Measurements from ENCODE around the gene FAM120B. TPM values are rescaled to one million over a fixed set of nuclear protein-coding genes. Genes with fewer than 3 reads are reported as not detected.

Gene FAM120B
- total and polyA plus RNA-seq, 2 of the 4 experiments (the other 2 are of a cell fraction): 15.3 to 28.0 TPM

- H2AK5ac ChIP-seq (ENCODE audit: low read depth, low read length): no peak overlapping the region
- H3K23ac ChIP-seq (ENCODE audit: low read depth, low read length): no peak overlapping the region
- H2AFZ ChIP-seq (replicated peaks; ENCODE audit: low read length, poor library complexity): no peak overlapping the region
- no peaks in the 10 kb centered on the region for H4K20me1 ChIP-seq (ENCODE audit: insufficient read depth, low read length)
- no peak overlapping the region for H3K14ac ChIP-seq (replicated peaks; ENCODE audit: low read depth, low read length)
- no peak overlapping the region for H4K5ac ChIP-seq (ENCODE audit: low read depth, low read length)
- no peak overlapping the region for H2AK9ac ChIP-seq (replicated peaks; ENCODE audit: low read depth, low read length, poor library complexity)
- no peak overlapping the region for H3K4me3 ChIP-seq (ENCODE audit: insufficient read depth, low read depth, low read length)
- CTCF ChIA-PET: no interaction called here
- H4K8ac ChIP-seq (ENCODE audit: low read depth in 2 of 2, low read length in 2 of 2): no peak overlapping the region
- H3K4me1 ChIP-seq (ENCODE audit: control insufficient read depth, insufficient read depth, low read length): no peaks in the 10 kb centered on the region; the same call in 1 of the 2 replicates
- no peak overlapping the region for H2BK15ac ChIP-seq (ENCODE audit: low read depth, low read length)
- WGBS, 2 experiments (ENCODE audit: extremely low coverage in 2 of 2, insufficient read length in 1 of 2): no CpG with 5 or more reads among the region's 2 CpGs
- dilution Hi-C loops (cut with HindIII; ENCODE audit: low sequenced_read_pairs, unreplicated experiment) (no loop called here), in situ Hi-C loops (cut with MboI; ENCODE audit: low sequenced_read_pairs) (no loop called here), intact Hi-C loops (cut with micrococcal nuclease) (no loop called here)
- no peaks in the 10 kb centered on the region for H3K36me3 ChIP-seq (ENCODE audit: control insufficient read depth, insufficient read depth, low read length)
- H4K91ac ChIP-seq (ENCODE audit: insufficient read depth, low read depth, low read length): no peak overlapping the region
- H2BK20ac ChIP-seq (ENCODE audit: low read depth, low read length): no peak overlapping the region
- no TSS peak for BruUV-seq (replicated peaks)
- TF ChIP-seq RAD21 (IDR thresholded peaks at IDR 0.05; ENCODE audit: low read length) (no peak), SMC3 (IDR thresholded peaks at IDR 0.05; ENCODE audit: low read depth, low read length) (no peak)
- TF ChIP-seq, protein P1, sequence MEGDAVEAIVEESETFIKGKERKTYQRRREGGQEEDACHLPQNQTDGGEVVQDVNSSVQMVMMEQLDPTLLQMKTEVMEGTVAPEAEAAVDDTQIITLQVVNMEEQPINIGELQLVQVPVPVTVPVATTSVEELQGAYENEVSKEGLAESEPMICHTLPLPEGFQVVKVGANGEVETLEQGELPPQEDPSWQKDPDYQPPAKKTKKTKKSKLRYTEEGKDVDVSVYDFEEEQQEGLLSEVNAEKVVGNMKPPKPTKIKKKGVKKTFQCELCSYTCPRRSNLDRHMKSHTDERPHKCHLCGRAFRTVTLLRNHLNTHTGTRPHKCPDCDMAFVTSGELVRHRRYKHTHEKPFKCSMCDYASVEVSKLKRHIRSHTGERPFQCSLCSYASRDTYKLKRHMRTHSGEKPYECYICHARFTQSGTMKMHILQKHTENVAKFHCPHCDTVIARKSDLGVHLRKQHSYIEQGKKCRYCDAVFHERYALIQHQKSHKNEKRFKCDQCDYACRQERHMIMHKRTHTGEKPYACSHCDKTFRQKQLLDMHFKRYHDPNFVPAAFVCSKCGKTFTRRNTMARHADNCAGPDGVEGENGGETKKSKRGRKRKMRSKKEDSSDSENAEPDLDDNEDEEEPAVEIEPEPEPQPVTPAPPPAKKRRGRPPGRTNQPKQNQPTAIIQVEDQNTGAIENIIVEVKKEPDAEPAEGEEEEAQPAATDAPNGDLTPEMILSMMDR (conservative IDR thresholded peaks at IDR 0.05; ENCODE audit: low read depth, low read length): no peak
- peaks cover 52% of the 10 kb centered on the region for H3K27me3 ChIP-seq (ENCODE audit: control insufficient read depth, insufficient read depth, low read length)
- no peak overlapping the region for H3K4ac ChIP-seq (ENCODE audit: low read depth, low read length)
- POLR2A ChIA-PET (ENCODE audit: unreplicated experiment): no interaction called here
- H2BK120ac ChIP-seq (ENCODE audit: low read depth, low read length): no peak overlapping the region
- H3K79me1 ChIP-seq (ENCODE audit: low read depth in 1 of 2, low read length in 2 of 2): no peaks in the 10 kb centered on the region
- ATAC-seq (ENCODE audit: low read depth) (no peak), DNase-seq (no peak)
- H3K9me1 ChIP-seq (ENCODE audit: insufficient read depth, low read length): no peaks in the 10 kb centered on the region
- no peak overlapping the region for H2BK5ac ChIP-seq (ENCODE audit: low read depth, low read length, poor library complexity, severe bottlenecking)
- H3K18ac ChIP-seq (ENCODE audit: low read depth, low read length): no peak overlapping the region
- H3K27ac ChIP-seq (ENCODE audit: insufficient read depth, low read length): no peak overlapping the region
- no peak overlapping the region for H3K9ac ChIP-seq (ENCODE audit: low read depth, low read length)
- H3K56ac ChIP-seq (ENCODE audit: extremely low read depth, insufficient read depth, low read length): no peak overlapping the region
- no peaks in the 10 kb centered on the region for H3K9me3 ChIP-seq (ENCODE audit: control insufficient read depth, insufficient read depth, low read length)
- H3K4me2 ChIP-seq (ENCODE audit: low read depth, low read length): no peak overlapping the region
These were observed 19.7 kb upstream of the FAM120B start for GRCh38 chr6:170286934-170287265.
